Stimulated activated CD8-positive, alpha-beta memory T cell treated with anti-CD3 and anti-CD28 coated beads, Interleukin-12 subunit alpha, Interleukin-12 subunit beta, amount 100 ng/mL, for 1 hour (primary cell): Measurements from ENCODE around the gene ZACN.
"Not testable (repeated sequence)": the region's sequence is repeated elsewhere in the genome, so short reads cannot be mapped to it uniquely, and the experiment has no call there.

Source experiments
- DNase-seq: peaks from one replicate; pipeline ENCODE4 v3.0.0-alpha.2; 2020; ENCODE audit warnings: low read depth

ZACN gene

DNA sequence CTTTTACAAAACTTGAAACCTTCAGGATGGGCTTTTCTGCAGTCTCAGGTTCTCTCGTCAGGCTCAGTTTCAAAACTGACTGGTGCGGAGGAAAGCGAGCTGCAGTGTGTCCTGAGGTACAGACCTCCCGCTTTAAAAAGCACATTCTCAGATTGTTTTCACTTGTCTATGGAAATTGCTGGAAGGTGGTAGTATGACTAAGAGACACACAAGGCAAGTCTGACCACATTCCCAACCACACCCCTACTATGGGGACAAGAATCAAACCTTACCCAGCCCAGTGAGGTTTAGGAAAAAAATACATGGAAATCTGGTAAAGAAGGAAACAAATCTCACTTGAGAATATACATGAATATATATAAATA, 24.9 kb upstream of the ZACN start:
- DNase-seq = no peak

DNA sequence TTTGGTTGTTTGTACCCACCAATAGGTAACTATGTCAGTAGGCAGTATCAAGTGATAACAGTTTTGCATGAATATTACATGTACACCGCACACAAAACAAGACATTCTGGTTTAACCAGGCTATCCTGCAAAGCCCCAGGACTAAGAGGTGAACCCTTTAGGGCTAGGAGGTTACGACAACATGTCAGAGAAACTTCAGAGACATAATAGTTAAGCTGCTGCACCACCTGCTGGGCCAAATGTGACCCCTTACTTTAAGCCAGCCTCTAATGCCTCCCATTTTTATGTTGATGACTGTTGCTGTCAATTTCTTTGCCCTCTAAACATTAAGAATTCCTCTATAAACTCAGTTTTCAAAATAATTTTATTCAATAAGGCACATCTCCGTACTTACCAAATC, 22.1 kb upstream of the ZACN start:
- no peak for DNase-seq

DNA sequence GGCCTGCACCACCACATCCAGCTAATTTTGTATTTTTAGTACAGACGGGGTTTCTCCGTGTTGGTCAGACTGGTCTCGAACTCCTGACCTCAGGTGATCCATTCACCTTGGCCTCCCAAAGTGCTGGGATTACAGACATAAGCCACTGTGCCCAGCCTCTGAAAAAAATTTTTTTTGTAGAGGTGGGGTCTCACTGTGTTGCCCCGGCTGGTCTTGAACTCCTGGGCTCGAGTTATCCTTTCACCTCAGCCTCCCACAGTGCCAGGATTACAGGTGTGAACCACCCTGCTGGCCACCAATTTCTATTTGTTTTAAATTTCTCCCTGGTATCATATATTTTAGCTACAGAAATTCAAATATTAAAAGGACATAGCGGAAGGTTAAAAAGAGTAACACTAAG, 20.7 kb upstream of the ZACN start:
- DNase-seq = not testable (repeated sequence)

DNA sequence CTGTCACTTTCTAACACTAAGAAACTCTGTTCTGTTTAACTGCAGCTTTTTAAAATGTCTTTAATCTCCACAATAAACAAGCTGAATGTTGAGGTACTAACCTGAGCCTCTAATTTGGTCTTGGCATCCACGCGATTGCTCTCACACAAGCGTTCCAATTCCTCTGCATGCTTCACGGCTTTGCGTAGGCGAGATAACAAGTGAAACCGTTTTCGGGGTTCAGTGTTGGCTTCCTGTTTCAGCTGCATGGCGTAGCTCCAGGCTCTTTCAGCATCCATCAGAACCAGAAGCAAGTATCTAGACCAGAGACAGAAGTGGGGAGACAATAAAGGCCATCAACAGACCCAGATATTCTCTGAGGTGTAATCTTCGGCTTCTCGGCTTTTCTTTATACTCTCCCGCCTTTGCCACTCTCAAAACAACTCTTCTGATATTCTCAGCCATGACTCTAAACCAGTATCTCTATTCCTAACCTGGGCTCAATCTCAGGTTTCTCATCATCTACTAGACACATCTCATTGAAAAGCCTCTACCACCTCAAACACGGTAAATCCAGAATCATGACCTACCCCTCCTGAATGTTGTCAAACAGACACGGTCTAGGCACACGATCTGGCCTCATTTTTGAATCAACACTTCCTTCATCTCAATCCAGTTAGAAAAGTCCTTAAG, 15.0 kb upstream of the ZACN start:
- no peak for DNase-seq

DNA sequence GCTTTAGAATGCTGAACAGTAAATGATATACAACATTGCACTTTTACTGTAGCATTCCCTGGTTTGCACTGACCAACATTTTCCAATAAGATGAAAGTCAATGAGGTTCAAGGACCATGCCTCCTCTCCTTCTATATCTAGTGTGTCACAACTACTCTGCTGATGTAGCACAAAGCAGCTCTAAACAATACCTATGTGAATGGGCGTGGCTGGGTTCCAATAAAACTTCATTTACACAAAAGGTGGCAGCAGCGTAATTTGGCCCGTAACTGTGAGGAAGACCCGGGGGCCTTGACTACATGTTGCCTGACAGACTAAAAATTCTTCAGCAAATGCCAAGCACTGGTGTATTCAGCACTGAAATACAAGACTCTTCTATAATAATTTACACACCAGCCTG, 13.2 kb upstream of the ZACN start:
- DNase-seq = no peak

DNA sequence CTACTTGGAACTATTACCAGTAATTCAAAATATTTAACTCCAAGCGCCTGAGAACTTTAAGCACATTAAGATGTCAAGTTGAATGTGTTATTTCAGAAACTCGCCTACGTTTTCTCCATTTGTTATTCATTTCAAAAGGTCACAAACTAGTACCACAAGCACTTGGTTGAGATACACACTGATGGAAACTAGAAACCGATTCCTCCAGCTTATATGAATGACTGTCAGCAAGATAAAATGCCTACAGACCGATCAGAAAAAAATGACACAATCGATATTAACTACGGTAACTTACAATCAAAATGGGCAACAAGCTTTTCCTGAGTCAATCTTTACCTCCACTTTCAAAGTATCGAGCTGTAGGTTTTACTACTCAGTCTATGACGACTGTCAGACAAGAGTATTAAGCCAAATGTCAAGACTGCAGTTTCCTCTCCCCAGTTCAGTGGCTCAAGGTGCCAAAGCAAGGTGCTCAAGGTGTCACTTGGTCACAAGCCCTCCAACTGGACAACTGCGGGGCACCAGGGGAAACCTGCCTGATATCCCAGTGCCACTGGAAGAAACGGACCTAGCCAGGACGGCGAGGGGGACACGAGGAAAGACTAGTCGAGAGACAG, 7.3 kb upstream of the ZACN start:
- DNase-seq = no peak

DNA sequence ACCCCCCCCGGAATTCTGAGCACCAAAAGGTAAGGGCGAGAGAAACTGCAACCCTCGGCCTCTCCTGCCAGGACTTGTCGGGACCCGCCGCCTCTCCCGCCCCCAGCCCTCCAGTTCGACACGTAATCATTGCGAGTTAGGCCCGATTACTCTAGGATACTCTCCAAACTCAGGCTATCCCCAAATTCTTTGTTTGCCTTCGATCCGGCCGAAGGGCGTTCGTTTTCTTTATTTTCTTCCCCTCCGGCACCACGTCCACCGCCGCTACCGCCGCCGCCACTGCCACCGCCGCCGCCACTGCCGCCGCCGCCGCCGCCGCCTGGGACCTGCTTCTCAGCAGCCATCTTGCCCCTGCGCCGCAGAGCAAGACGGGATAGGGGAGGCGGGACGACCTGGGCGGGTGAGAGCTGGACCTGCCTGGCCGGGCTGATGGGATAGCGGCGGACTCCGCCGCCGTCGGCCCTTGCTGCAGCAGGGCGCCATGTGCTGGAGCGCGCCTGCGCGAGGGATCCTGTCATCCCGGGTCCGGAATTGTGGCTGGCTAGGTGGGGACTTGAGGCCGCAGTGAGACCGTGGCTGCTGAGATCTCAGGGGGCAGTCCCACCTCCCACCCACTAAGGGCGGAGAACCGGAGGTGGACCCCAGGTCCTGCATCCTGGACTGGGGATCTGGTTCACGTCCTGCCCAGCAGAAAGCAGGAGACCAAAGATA, 6.7 kb upstream of the ZACN start, which contains the start of gene SRP68:
Gene SRP68 (minus strand): TSS at position 370 of the 711 bp plus-strand sequence. CDS start 26 bp downstream, at position 344.
- DNase-seq = peak; percentile 74

DNA sequence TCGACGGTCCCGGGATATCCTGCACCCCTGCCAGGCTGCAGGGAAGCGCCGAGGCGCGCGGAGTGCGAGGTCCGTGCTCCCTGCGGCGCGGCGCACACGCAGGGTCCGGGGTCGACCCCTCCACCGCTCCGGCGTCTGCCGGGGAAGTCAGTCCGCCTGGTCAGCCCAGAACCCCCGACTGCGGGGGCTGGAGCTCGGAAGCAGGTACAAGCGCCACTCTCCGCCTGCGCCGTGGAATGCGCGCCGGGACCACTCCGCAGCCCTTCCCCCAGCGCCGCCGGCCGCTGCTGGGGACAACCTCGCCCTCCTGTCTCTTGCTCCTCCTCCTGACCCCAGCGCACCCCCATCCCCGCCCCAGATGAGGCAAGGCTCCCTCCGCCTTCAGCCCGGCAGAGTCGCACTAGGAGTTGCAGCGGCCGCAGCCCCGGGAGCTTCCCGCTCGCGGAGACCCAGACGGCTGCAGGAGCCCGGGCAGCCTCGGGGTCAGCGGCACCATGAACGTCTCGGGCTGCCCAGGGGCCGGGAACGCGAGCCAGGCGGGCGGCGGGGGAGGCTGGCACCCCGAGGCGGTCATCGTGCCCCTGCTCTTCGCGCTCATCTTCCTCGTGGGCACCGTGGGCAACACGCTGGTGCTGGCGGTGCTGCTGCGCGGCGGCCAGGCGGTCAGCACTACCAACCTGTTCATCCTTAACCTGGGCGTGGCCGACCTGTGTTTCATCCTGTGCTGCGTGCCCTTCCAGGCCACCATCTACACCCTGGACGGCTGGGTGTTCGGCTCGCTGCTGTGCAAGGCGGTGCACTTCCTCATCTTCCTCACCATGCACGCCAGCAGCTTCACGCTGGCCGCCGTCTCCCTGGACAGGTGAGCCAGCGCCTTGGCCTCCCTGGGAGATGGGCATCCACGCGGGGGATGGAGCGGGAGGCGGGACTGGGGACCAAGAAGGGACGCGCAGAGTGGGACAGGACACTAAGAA, 4.3 kb upstream of the ZACN start, which contains the start of gene GALR2:
Gene GALR2 (plus strand): TSS at position 392 of the 974 bp plus-strand sequence. CDS start 103 bp downstream, at position 495.
- DNase-seq = no peak

DNA sequence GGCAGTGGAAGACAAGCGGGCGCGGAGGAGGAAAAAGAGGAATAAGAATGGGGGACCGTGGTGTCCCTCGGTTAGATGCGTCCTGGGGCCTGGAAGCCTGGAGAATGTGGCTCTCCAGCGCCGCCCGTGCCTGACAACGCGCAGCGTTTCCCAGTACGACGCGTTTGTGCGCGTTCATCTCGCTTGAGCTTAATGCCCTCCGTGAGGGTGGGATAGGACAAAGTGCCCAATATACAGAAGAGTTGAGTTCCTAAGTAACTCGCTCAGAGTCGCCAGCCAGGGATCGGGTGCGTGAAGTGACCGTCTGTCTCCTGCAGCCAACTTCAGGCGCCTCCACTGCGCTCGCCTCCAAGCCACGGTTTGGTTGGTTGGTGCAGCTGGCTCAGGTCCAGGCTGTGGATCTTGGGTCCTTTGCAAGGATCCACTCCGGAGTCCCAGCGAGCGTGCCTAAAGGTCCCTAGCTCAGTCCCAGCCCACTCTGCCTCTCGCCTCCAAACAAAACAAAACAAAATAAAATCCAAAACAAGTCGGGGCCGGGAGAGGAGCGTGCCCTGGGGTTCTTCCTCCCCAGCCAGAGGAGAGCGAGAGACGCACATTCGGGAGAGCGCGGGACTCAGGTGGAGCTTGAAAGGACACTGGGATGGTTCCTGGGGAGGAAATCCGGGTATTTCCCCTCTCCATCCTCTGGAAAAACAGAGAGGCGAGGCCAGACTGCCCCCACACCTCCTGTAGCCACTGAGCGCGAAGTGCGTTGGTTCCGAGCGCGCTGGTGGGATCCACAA, 3.4 kb upstream of the ZACN start:
- no peak for DNase-seq

DNA sequence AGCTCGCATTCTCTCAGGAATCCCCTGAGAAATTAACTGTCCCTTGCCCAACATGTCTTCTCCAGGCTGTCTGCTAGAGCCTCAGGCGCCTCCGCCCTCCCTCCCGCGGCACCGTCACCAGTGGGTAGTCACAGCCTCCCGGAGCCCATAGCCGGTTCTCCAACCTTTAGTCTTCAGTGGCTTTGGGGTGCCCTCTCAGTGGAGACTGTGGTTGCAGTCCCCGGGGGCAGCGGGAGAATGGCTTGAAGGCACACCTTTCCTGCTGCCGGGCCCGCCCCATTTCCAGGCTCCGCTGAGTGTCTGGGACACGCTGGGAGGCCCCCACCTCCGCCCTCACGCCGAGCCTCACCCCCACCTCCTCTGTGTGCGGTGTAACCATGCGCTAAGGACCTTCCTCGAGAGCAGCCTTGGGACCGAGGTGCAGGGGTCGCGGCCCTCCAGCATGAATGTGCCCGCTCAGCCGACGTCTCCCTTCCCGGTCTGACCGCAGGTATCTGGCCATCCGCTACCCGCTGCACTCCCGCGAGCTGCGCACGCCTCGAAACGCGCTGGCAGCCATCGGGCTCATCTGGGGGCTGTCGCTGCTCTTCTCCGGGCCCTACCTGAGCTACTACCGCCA, 2.7 kb upstream of the ZACN start:
- no peak for DNase-seq

DNA sequence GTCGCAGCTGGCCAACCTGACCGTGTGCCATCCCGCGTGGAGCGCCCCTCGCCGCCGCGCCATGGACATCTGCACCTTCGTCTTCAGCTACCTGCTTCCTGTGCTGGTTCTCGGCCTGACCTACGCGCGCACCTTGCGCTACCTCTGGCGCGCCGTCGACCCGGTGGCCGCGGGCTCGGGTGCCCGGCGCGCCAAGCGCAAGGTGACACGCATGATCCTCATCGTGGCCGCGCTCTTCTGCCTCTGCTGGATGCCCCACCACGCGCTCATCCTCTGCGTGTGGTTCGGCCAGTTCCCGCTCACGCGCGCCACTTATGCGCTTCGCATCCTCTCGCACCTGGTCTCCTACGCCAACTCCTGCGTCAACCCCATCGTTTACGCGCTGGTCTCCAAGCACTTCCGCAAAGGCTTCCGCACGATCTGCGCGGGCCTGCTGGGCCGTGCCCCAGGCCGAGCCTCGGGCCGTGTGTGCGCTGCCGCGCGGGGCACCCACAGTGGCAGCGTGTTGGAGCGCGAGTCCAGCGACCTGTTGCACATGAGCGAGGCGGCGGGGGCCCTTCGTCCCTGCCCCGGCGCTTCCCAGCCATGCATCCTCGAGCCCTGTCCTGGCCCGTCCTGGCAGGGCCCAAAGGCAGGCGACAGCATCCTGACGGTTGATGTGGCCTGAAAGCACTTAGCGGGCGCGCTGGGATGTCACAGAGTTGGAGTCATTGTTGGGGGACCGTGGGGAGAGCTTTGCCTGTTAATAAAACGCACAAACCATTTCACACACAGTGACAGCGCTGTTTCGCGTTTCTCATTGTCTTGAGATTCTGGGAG, 2.0 kb upstream of the ZACN start:
- DNase-seq = peak; percentile 13

DNA sequence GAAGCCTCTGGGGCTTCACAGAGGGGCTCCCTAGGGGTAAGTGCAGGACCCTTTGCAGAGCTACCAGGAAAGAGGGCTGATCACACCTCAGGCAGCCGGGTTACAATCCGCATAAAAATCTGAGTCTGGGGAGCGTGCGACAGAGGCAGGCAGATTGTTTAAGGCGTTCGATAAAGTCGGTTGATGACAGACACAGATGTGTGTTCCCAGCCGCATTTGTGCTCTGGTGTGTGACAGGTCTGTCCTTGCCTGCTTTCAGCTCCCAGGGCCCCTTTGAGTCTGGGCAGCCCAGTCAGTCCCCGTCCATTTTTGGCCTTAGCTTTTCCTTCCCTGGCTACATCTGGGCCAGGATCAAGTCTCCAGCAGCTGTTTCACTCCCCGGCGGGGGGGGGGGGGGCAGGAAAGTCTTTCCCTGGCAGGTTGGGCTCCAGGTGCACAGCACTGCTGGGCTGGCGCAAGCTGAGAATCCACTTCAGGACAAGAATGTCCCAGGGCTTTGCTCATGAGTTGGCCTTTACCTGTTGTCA, 1.3 kb upstream of the ZACN start:
- DNase-seq = no peak

DNA sequence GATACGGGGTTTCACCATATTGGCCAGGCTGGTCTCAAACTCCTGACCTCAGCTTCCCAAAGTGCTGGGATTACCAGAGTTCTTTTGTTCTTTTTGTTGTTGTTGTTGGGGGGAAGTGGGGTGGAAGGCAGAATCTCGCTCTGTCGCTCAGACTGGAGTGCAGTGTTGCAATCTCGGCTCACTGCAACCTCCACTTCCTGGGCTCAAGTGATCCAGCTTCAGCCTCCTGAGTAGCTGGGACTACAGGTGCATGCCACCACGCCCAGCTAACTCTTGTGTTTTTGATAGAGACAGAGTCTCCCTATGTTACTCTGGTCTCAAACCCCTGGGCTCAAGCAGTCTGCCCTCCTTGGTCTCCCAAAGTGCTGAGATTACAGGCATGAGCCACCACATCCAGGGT, 612 bp upstream of the ZACN start:
- not testable (repeated sequence) for DNase-seq

DNA sequence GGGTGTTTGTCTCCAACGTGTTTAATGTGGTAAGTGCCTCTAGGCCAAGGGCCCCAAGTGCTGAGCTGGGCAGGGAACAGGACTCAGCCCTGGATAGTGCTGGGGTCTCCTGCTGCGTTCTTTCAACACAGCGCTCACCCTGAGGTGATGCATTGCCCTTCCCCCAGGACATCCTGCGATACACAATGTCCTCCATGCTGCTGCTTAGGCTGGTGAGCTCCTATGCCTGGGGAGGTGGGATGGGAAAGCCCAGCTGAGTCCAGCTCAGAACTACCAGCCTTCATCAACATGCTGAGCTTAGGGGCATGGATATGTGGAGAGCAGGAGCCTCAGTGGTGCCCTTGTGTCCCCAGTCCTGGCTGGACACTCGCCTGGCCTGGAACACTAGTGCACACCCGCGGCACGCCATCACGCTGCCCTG, 563 bp downstream of the ZACN start:
- no peak for DNase-seq

DNA sequence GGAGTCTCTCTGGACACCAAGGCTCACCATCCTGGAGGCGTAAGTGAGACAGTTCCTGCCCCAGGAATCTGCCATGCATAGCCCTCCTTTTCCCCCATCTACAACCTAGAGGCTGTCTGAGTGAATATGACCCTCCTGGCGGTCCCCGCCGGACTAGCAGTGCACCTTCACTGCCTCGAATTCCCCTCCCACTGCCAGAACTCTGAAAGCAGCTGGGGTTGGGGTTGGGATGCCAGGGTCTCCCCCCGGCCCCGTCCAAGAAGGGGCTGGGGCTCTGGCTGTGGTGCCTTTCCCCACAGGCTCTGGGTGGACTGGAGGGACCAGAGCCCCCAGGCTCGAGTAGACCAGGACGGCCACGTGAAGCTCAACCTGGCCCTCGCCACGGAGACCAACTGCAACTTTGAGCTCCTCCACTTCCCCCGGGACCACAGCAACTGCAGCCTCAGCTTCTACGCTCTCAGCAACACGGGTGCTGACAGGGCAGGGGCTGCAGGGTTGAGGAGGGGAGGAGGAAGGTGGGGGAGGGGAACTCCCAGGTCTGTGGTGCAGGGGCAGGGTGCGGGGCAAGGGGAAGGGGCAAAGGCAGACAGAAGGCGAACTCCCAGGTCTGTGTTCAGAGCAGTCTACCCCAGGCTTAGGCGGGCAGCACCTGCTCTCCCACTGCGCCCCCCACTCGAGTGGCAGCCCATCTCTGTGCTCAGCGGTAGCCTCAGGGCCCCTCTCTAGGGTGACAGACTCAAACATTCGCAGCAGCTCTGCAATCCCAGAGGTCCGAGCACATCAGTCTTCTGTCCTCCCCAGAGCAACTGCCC, 1.2 kb downstream of the ZACN start:
- no peak for DNase-seq

DNA sequence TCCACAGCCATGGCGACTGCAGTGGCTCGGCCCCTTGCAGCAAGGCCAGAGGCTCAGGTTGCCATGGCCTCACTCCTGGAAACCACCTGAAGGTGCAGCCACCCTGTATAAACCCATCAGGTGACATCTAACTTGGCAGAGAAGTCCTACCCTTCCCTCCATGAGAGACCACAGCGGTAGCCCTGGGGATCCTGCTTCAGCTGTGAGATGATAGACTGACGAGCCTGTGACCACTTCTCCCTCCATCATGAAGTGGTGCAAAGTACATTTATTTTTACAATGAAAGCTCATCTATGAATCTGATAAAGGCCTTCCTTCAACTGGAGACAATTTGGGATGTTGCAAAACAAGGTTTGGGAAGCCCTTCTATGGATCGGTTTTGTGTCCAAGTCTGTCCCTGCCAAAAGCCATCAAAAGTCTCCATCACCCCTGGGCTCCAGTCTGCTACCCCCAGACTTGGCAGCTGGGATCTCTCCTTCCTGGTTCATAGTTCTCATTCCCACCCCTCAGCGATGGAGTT, 1.8 kb downstream of the ZACN start:
- DNase-seq = no peak

DNA sequence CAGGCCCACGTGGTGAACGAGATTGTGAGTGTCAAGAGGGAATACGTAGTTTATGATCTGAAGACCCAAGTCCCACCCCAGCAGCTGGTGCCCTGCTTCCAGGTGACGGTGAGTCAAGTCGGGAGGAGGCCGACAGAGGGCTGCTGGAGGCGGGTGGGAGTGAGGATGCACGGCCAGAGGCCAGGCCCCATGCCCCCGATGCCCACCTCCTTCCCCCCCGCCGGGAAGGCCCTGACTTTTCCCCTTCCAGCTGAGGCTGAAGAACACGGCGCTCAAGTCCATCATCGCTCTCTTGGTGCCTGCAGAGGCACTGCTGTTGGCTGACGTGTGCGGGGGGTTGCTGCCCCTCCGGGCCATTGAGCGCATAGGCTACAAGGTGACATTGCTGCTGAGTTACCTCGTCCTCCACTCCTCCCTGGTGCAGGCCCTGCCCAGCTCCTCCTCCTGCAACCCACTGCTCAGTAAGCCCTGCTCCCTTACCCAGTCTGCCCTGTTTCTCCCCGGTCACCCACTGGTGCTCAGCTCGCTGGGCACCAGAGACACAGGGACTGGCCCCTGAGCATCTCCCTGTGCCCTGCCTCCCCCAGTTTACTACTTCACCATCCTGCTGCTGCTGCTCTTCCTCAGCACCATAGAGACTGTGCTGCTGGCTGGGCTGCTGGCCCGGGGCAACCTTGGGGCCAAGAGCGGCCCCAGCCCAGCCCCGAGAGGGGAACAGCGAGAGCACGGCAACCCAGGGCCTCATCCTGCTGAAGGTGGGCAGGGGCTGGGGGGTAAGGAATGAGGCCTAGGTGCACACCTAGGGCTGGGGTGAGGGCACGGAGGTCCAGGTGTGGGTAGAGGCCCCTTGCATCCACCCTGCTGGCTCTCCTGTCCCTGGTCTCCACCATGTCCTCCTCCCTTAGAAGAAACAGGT, 2.6 kb downstream of the ZACN start:
- DNase-seq = no peak
